ENCODE results near the gene SLC26A11.

Gene SLC26A11

DNA sequence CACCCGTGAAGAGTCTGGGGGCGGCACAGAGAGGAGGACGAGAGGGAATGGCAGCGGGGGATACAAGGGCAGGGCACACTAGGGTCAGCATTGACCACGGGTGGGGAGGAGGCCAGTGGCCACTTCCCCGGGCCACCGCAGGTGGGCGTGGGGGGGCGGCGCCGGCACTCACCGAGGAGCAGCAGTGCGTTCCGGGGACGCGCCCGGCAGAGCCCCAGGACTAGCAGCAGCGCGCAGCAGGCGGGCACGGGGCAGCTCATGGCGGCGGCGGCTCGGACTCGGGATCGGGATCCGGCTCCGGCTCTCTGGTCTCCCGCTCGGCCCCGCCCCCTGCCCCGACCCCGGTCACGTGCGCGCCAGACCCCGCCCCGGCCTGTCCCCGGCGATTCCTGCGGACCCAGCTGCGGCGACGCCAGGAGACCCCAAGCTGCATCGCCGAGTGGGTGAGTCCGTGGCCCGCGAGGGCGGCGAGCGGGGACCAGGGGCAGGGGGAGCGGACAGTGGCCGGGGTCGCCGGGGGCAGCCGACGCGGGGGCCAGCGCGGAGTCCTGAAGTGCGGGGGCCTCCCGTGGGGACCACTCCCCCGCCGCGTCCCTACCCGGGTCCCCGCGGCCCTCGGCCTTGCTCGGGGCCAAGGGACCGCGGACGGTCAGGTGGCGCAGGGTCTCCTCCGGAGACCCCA is at the start of gene SLC26A11, which contains the start of gene SGSH:
Gene SLC26A11 (plus strand): TSS at position 374 of the 682 bp plus-strand sequence. CDS start 1,134 bp downstream, outside the sequence.
Gene SGSH (minus strand): TSS at position 280 of the 682 bp plus-strand sequence. CDS start 20 bp downstream, at position 260.
- peak; percentile 65 for DNase-seq

GRCh38 chr17:80171681-80172080 is 48.5 kb upstream of the SLC26A11 start:
- DNase-seq: no peak

DNA sequence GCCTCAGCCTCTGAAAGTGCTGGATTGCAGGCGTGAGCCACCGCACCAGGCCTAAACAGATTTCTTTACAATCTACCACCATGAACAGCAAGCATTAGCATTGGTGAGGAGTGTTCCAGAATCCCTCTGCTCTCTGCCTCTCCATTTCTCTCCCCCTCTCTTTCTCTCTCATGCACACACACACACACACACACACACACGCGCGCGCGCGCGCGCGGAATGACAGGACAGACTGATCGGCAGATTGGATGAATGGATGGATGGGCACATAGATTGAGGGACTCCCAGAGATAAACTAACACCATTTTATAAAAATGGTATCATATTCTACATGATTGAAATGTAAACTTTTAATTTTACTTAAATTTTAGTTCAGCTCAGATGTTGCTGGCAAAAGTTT is 47.1 kb upstream of the SLC26A11 start:
- no peak for DNase-seq

- no peak for DNase-seq
These were observed 46.3 kb upstream of the SLC26A11 start for GRCh38 chr17:80173916-80174315.

- no peak for DNase-seq
These were observed 43.5 kb upstream of the SLC26A11 start for GRCh38 chr17:80176757-80177156.

GRCh38 chr17:80177986-80178595 is 42.1 kb upstream of the SLC26A11 start:
- no peak for DNase-seq

- DNase-seq: no peak
These were observed 40.0 kb upstream of the SLC26A11 start for GRCh38 chr17:80180192-80180591.

- no peak for DNase-seq
These were observed 38.8 kb upstream of the SLC26A11 start for GRCh38 chr17:80181431-80181830.

DNA sequence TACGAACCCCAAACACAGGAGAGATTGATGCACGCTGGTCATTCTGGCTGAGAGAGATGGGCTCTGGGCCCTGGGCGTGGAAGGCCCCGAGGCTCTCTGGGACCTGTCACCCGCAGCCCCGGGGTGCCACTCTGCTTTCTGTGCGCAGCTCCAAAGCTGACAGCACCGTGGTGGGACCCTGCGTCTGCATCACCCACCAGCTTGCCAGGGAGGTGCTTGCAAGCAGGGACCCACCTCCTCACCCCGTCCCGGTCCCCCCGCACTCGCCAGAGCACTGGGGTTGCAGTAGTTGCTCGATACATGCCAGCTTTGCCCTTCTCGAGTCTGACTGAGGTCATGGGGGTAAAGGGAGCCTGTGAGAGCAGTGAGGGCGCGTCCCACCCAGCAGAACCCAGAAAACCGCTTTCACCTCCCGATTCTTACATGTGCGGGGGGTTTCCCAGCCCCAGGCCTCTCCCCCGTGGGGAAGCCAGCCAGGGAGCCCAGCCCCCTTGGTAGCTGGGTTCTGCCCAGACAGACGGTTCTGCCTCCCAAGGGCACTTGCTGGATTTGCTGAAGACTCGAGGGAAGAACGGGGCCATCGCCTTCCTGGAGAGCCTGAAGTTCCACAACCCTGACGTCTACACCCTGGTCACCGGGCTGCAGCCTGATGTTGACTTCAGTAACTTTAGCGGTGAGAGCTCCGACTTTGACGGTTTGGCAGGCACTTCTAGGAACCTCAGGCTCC is 37.9 kb upstream of the SLC26A11 start:
- DNase-seq: no peak

DNA sequence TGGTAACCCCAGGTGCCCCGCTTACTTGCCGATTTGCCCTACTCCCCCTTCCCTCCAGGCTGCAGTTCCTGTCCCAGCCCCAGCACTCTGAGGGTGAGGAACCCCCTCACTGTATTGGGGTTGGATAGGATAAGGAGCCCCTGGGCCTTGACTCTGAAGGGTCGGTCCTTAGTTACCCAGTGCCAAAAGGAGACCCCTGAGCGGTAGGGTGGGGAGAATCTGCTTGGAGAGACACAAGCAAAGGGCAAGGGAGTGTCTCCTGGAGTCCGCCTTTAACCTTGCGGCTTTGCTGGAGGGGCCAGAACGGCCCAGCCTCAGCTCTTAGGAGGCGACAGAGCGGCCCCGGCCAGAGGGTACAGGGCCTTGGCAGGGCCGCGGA is 37.4 kb upstream of the SLC26A11 start:
- DNase-seq: no peak

DNA sequence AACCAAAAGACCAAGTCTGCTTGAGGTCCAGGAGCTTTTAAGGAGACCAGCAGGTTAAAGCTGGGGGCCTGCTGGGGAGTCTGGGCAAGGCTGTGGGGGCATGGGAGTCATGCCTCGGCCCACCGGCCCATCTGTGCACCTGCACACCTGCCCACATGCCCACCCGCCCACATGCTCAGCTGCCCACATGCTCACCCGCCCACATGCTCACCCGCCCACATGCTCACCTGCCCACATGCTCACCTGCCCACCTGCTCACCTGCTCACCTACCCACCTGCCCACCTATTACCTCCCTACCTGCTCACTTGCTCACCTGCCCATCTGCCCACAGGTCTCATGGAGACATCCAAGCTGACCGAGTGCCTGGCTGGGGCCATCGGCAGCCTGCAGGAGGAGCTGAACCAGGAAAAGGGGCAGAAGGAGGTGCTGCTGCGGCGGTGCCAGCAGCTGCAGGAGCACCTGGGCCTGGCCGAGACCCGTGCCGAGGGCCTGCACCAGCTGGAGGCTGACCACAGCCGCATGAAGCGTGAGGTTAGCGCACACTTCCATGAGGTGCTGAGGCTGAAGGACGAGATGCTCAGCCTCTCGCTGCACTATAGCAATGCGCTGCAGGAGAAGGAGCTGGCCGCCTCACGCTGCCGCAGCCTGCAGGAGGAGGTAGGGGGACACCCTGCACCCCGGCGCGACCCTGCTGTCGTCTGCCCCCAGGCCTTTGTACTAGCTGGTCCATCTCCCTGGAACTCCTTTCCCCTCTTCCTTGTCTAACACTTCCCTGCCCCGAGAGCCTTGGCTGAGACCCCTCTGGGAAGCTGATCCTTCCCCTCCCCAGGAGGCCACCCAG is 36.4 kb upstream of the SLC26A11 start:
- DNase-seq: no peak

- DNase-seq: no peak
These were observed 35.9 kb upstream of the SLC26A11 start for GRCh38 chr17:80184423-80184714.

DNA sequence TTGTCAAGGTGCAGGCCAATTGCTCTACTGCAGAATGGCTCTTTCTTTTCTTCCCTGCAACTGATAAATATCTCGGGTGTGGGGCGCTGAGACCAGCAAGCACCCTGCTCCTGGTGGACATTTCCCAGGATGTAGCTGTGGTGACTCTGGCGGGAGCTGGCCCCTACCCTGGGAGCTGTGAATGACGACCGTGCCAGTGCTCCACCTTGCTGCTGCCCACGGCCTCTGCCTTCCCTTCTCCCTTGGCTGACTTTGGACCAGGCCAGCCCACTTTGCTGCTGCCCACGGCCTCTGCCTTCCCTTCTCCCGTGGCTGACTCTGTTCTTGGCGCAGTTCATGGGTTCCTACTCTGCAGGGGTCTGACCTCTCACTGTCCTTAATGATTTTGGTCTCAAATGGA is 34.3 kb upstream of the SLC26A11 start:
- DNase-seq: no peak

- no peak for DNase-seq
These were observed 33.1 kb upstream of the SLC26A11 start for GRCh38 chr17:80187090-80187489.

- no peak for DNase-seq
These were observed 32.7 kb upstream of the SLC26A11 start for GRCh38 chr17:80187515-80187941.

GRCh38 chr17:80189611-80190010 is 30.6 kb upstream of the SLC26A11 start:
- no peak for DNase-seq

GRCh38 chr17:80190716-80191115 is 29.5 kb upstream of the SLC26A11 start:
- no peak for DNase-seq

GRCh38 chr17:80191192-80191591 is 29.0 kb upstream of the SLC26A11 start:
- DNase-seq: no peak

DNA sequence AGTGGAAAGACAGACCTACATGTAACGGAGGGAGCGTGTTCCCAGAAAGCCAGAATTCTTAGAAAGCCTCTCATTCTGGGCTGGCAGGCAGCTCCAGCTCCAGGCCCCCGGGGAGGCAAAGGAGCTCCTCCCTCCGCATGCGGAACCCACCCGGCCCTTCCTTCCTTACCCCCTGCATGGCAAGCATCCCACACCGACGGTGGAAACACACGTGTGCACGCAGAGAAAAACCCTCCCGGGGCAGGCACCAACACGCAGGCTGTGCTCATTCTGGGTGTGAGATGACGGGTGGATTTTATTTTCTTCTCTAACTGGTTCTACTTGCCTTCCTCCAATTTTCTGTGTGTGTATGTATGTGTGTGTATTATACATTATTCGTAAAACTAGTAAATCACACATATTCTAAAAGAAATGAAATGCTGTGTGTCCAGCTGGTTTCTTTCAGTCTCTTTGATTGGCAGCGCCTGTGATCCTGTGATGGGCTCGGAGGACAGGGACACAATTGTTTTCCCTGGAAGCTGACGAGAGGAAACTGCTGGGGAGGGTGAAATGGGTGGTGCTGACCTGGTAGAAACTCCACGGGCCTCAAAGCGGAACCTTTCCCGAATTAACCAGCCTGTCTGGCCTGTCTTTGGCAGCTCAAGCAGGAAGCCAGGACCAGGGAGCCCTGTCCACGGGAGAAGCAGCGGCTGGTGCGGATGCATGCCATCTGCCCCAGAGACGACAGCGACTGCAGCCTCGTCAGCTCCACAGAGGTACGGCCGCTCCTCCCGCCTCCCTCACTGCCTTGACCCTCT is 28.2 kb upstream of the SLC26A11 start:
- DNase-seq: peak; percentile 43

- peak; percentile 48 for DNase-seq
These were observed 25.1 kb upstream of the SLC26A11 start for GRCh38 chr17:80195141-80195540.

DNA sequence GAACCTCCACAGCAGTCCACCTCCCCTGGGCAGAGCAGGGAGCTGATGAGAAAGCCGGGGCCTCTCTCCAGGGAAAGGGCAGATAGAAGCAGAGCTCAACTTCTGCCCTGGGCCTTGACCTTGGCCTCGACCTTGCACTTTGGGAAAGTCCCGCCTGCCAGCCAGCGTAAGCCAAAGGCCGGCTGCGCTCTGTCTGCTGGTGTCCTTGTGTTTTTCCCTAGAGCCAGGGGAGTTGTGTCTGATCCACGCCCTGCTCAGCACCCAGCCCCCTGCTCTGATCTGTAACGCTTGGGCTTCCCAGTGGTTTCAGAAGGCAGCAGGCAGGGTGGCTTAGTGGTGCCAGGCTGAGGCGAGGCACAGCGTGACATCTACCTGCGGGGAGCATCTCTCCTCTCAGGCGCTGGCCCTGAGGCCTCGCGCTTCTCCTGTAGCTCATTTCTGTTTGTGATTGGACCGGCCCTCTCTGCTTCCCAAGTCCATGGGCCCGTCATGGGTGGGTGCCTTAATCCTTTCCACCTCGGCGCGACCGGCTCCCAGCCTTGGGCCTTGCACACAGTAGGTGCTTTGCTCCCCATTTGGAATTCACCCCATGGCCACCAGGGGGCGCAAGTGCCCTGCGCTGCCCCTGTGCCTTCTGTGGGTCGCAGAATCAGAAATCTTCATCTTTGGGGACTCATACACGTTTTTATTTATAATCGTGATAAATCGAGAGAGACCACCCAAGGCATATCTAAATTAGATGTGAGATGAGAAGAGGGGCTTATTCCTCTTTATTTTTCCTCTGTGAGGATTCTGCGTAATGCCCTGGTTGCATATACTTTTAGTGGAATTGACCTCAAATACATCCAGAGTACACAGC is 24.3 kb upstream of the SLC26A11 start:
- no peak for DNase-seq

All from NCI-H2171 treated with DMSO at 0.1 percent for 48 hours (cell line).